Left forelimb (tissue), 1 donor: ENCODE results near the gene CELF4.

Experiments used
- DNase-seq: peaks from one replicate; pipeline ENCODE4 v3.0.0-alpha.2; 2018; ENCODE audit warnings: low spot score

The CELF4 gene

GRCh38 chr18:37565101-37565976 lies at the start of gene CELF4:
Gene CELF4 (minus strand): TSS chr18:37565798.
- DNase-seq = no peak

GRCh38 chr18:37613253-37613565 lies 47.6 kb upstream of the CELF4 start:
- no peak for DNase-seq

GRCh38 chr18:37612524-37613252 lies 47.1 kb upstream of the CELF4 start:
- DNase-seq = no peak

- no peak for DNase-seq
Observed at GRCh38 chr18:37611614-37612279, 46.1 kb upstream of the CELF4 start.

GRCh38 chr18:37608876-37609275 lies 43.3 kb upstream of the CELF4 start:
- no peak for DNase-seq

GRCh38 chr18:37607281-37607680 lies 41.7 kb upstream of the CELF4 start:
- DNase-seq = no peak

- DNase-seq = no peak
Observed at GRCh38 chr18:37604032-37604431, 38.4 kb upstream of the CELF4 start.

GRCh38 chr18:37598966-37599896 lies 33.6 kb upstream of the CELF4 start:
- DNase-seq = no peak

- no peak for DNase-seq
Observed at GRCh38 chr18:37598396-37598795, 32.8 kb upstream of the CELF4 start.

GRCh38 chr18:37590346-37590745 lies 24.7 kb upstream of the CELF4 start:
- no peak for DNase-seq

GRCh38 chr18:37588289-37588688 lies 22.7 kb upstream of the CELF4 start:
- no peak for DNase-seq

GRCh38 chr18:37586656-37587225 lies 21.1 kb upstream of the CELF4 start:
- no peak for DNase-seq

GRCh38 chr18:37584952-37585695 lies 19.5 kb upstream of the CELF4 start:
- DNase-seq = no peak

GRCh38 chr18:37584217-37584616 lies 18.6 kb upstream of the CELF4 start:
- DNase-seq = no peak

GRCh38 chr18:37582261-37582660 lies 16.7 kb upstream of the CELF4 start:
- no peak for DNase-seq

- DNase-seq = no peak
Observed at GRCh38 chr18:37578886-37579513, 13.4 kb upstream of the CELF4 start.

GRCh38 chr18:37578182-37578678 lies 12.6 kb upstream of the CELF4 start:
- no peak for DNase-seq

- no peak for DNase-seq
Observed at GRCh38 chr18:37577051-37577611, 11.5 kb upstream of the CELF4 start.

- DNase-seq = no peak
Observed at GRCh38 chr18:37575646-37576045, 10.0 kb upstream of the CELF4 start.

- DNase-seq = no peak
Observed at GRCh38 chr18:37574113-37574512, 8.5 kb upstream of the CELF4 start.
